ENCODE data around the gene PACSIN2. TPM values are rescaled to one million over a fixed set of nuclear protein-coding genes. Genes with fewer than 3 reads are reported as not detected.

The PACSIN2 gene
- total and polyA plus RNA-seq, 2 of the 13 experiments (the other 11 are each of a cell fraction or from before 2014, with no cell fraction given): 54.1 to 68.8 TPM

DNA sequence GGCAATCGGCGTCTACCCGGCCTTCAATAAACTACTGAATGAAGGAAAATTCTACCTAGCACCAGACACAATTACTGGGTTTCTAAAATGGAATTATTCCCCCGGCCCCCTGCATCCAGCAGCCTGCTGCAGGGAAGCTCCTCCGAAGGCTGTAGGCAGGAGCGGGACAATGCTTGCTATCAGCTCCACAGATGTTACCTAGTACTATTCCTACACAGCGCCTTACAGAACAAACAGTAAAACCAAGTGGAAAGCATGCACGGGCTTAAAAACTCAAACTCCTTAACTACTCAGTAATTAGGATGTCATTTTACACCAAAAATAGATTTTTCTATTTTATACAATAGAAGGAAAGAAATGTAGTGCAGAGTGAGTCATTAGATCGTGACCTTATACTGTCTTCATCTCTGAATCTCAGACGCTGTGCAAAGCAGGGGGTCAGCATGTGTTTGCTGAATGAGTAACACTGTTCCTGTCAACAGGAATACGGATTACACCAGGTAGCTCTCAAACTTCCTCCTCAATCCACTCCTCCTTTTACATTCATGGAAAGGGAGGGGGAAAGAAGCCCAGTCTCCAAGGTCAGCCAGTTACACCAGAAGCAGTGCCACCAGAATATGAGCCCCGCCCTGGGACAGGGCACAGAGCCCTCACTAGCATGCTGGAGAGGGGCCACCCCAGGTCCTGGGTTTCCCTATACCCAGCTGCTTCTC lies 74.9 kb downstream of the PACSIN2 start (continued):
- TF ChIP-seq, protein P1, sequence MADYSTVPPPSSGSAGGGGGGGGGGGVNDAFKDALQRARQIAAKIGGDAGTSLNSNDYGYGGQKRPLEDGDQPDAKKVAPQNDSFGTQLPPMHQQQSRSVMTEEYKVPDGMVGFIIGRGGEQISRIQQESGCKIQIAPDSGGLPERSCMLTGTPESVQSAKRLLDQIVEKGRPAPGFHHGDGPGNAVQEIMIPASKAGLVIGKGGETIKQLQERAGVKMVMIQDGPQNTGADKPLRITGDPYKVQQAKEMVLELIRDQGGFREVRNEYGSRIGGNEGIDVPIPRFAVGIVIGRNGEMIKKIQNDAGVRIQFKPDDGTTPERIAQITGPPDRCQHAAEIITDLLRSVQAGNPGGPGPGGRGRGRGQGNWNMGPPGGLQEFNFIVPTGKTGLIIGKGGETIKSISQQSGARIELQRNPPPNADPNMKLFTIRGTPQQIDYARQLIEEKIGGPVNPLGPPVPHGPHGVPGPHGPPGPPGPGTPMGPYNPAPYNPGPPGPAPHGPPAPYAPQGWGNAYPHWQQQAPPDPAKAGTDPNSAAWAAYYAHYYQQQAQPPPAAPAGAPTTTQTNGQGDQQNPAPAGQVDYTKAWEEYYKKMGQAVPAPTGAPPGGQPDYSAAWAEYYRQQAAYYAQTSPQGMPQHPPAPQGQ (CRISPR knock-in tag; IDR thresholded peaks at IDR 0.05; ENCODE audit: borderline replicate concordance): no peak
- TF ChIP-seq EP300 (IDR thresholded peaks at IDR 0.05; ENCODE audit: low read depth in 2 of 2, low read length in 2 of 2) (peak in 1 of 2 experiments; percentile 84; a peak in 2 of 4 replicates), EP300 (CRISPR knock-in tag; IDR thresholded peaks at IDR 0.05; ENCODE audit: borderline replicate concordance) (peak; percentile 75; the same call in 1 of the 2 replicates), ZNF256 (CRISPR knock-in tag; conservative IDR thresholded peaks at IDR 0.05) (no peak), NCOA5 (CRISPR knock-in tag; IDR thresholded peaks at IDR 0.05) (no peak), HNRNPH1 (optimal IDR thresholded peaks at IDR 0.05; ENCODE audit: low read depth, low read length) (no peak), ZNF567 (CRISPR knock-in tag; IDR thresholded peaks at IDR 0.05; ENCODE audit: borderline replicate concordance) (no peak), YEATS2 (CRISPR knock-in tag; IDR thresholded peaks at IDR 0.05; ENCODE audit: borderline replicate concordance) (no peak; the same call in 1 of the 2 replicates), ZIK1 (CRISPR knock-in tag; IDR thresholded peaks at IDR 0.05; ENCODE audit: borderline replicate concordance, low read depth) (no peak), ZNF496 (CRISPR knock-in tag; IDR thresholded peaks at IDR 0.05; ENCODE audit: insufficient replicate concordance) (no peak), MTF1 (CRISPR knock-in tag; IDR thresholded peaks at IDR 0.05) (no peak), KLF11 (CRISPR knock-in tag; IDR thresholded peaks at IDR 0.05) (no peak), ZNF570 (CRISPR knock-in tag; IDR thresholded peaks at IDR 0.05; ENCODE audit: borderline replicate concordance) (no peak), ZNF558 (CRISPR knock-in tag; IDR thresholded peaks at IDR 0.05; ENCODE audit: borderline replicate concordance) (no peak), ZNF337 (CRISPR knock-in tag; IDR thresholded peaks at IDR 0.05; ENCODE audit: borderline replicate concordance, low read depth) (no peak)
- TF ChIP-seq, protein P2, sequence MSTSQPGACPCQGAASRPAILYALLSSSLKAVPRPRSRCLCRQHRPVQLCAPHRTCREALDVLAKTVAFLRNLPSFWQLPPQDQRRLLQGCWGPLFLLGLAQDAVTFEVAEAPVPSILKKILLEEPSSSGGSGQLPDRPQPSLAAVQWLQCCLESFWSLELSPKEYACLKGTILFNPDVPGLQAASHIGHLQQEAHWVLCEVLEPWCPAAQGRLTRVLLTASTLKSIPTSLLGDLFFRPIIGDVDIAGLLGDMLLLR (CRISPR knock-in tag; IDR thresholded peaks at IDR 0.05): no peak
- TF ChIP-seq, protein P3, sequence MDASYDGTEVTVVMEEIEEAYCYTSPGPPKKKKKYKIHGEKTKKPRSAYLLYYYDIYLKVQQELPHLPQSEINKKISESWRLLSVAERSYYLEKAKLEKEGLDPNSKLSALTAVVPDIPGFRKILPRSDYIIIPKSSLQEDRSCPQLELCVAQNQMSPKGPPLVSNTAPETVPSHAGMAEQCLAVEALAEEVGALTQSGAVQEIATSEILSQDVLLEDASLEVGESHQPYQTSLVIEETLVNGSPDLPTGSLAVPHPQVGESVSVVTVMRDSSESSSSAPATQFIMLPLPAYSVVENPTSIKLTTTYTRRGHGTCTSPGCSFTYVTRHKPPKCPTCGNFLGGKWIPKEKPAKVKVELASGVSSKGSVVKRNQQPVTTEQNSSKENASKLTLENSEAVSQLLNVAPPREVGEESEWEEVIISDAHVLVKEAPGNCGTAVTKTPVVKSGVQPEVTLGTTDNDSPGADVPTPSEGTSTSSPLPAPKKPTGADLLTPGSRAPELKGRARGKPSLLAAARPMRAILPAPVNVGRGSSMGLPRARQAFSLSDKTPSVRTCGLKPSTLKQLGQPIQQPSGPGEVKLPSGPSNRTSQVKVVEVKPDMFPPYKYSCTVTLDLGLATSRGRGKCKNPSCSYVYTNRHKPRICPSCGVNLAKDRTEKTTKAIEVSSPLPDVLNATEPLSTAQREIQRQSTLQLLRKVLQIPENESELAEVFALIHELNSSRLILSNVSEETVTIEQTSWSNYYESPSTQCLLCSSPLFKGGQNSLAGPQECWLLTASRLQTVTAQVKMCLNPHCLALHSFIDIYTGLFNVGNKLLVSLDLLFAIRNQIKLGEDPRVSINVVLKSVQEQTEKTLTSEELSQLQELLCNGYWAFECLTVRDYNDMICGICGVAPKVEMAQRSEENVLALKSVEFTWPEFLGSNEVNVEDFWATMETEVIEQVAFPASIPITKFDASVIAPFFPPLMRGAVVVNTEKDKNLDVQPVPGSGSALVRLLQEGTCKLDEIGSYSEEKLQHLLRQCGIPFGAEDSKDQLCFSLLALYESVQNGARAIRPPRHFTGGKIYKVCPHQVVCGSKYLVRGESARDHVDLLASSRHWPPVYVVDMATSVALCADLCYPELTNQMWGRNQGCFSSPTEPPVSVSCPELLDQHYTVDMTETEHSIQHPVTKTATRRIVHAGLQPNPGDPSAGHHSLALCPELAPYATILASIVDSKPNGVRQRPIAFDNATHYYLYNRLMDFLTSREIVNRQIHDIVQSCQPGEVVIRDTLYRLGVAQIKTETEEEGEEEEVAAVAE (CRISPR knock-in tag; IDR thresholded peaks at IDR 0.05; ENCODE audit: borderline replicate concordance): peak; percentile 65; the same call in 1 of the 2 replicates
- TF ChIP-seq, protein P4, sequence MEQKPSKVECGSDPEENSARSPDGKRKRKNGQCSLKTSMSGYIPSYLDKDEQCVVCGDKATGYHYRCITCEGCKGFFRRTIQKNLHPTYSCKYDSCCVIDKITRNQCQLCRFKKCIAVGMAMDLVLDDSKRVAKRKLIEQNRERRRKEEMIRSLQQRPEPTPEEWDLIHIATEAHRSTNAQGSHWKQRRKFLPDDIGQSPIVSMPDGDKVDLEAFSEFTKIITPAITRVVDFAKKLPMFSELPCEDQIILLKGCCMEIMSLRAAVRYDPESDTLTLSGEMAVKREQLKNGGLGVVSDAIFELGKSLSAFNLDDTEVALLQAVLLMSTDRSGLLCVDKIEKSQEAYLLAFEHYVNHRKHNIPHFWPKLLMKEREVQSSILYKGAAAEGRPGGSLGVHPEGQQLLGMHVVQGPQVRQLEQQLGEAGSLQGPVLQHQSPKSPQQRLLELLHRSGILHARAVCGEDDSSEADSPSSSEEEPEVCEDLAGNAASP (CRISPR knock-in tag; IDR thresholded peaks at IDR 0.05; ENCODE audit: borderline replicate concordance): peak; percentile 55; the same call in 1 of the 2 replicates
- TF ChIP-seq, protein P5, sequence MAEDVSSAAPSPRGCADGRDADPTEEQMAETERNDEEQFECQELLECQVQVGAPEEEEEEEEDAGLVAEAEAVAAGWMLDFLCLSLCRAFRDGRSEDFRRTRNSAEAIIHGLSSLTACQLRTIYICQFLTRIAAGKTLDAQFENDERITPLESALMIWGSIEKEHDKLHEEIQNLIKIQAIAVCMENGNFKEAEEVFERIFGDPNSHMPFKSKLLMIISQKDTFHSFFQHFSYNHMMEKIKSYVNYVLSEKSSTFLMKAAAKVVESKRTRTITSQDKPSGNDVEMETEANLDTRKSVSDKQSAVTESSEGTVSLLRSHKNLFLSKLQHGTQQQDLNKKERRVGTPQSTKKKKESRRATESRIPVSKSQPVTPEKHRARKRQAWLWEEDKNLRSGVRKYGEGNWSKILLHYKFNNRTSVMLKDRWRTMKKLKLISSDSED (CRISPR knock-in tag; IDR thresholded peaks at IDR 0.05): no peak
